Caco-2 (cell line): ENCODE results near the gene SLC27A5. TPM values are rescaled to one million over a fixed set of nuclear protein-coding genes. Genes with fewer than 3 reads are reported as not detected.

Source experiments
- BruUV-seq: library from RNA; stranded (reverse); fragments of 400-500 nt; replicated peaks from 2 replicates; lab custom pipeline; 2021; lab: Mats Ljungman, UMichigan
- CTCF ChIA-PET: fragments of 300-600 bp; sonication (Branson Sonifier 250); formaldehyde crosslinking; loops from one replicate; lab custom pipeline; 2022; ENCODE audit warnings: antibody characterized with exemption; lab: Charles Lee
- POLR2A ChIA-PET: fragments of 300-600 bp; sonication (Branson Sonifier 250); formaldehyde crosslinking; loops from one replicate; lab custom pipeline; 2022; ENCODE audit warnings: antibody characterized with exemption; lab: Charles Lee
- DNase-seq, 2 experiments: peaks; one replicate each; pipeline versions ENCODE4 v3.0.0 to v3.0.0-alpha.2; 2020 to 2022
- H3K27me3 ChIP-seq: replicated peaks from 2 replicates; pipeline ENCODE4 v1.6.0; 2011; ENCODE audit warnings: low read length; ENCODE audit not compliant: control insufficient read depth, insufficient read depth
- H3K36me3 ChIP-seq: 2 replicates; pipeline ENCODE4 v1.5.1; 2011; ENCODE audit warnings: low read length; ENCODE audit not compliant: control insufficient read depth, insufficient read depth
- H3K4me1 ChIP-seq: fragments of 250-450 bp; sonication (Bioruptor Pico); 2 replicates; pipeline ENCODE4 v1.5.1; 2020; ENCODE audit warnings: mild to moderate bottlenecking
- H3K4me3 ChIP-seq: 2 replicates; pipeline ENCODE4 v1.5.1; 2011; ENCODE audit warnings: low read depth, mild to moderate bottlenecking, control low read depth, low read length
- H3K9me3 ChIP-seq: fragments of 250-450 bp; sonication (Bioruptor Pico); 2 replicates; pipeline ENCODE4 v1.5.1; 2020; ENCODE audit warnings: mild to moderate bottlenecking, moderate library complexity
- H3K27ac Mint-ChIP-seq: one replicate; pipeline ENCODE4 v1.8.0; 2022; ENCODE audit warnings: mixed read lengths; ENCODE audit not compliant: unreplicated experiment
- H3K27me3 Mint-ChIP-seq: one replicate; pipeline ENCODE4 v1.8.0; 2022; ENCODE audit warnings: mixed read lengths; ENCODE audit not compliant: insufficient read depth, unreplicated experiment
- H3K36me3 Mint-ChIP-seq: one replicate; pipeline ENCODE4 v1.8.0; 2022; ENCODE audit warnings: mild to moderate bottlenecking, mixed read lengths; ENCODE audit not compliant: insufficient read depth, unreplicated experiment
- H3K4me1 Mint-ChIP-seq: one replicate; pipeline ENCODE4 v1.8.0; 2022; ENCODE audit warnings: low read depth, mixed read lengths; ENCODE audit not compliant: unreplicated experiment
- H3K4me3 Mint-ChIP-seq: one replicate; pipeline ENCODE4 v1.8.0; 2022; ENCODE audit warnings: mild to moderate bottlenecking, moderate library complexity, mixed read lengths; ENCODE audit not compliant: unreplicated experiment
- H3K9me3 Mint-ChIP-seq: one replicate; pipeline ENCODE4 v1.8.0; 2022; ENCODE audit warnings: mixed read lengths; ENCODE audit not compliant: unreplicated experiment
- CTCF ChIP-seq, 2 experiments: fragments of 200-600 bp in 1 of 2; IDR thresholded peaks; 1 replicate in 1 of 2; 2 replicates in 1 of 2; pipeline versions ENCODE4 v1.5.1 to v1.8.0; 2011 to 2022; ENCODE audit warnings: antibody characterized with exemption in 1 of 2, control low read depth in 1 of 2, inconsistent platforms in 1 of 2, low read depth in 1 of 2, low read length in 1 of 2, mild to moderate bottlenecking in 1 of 2, moderate library complexity in 1 of 2; ENCODE audit not compliant: insufficient read depth in 1 of 2, severe bottlenecking in 1 of 2, unreplicated experiment in 1 of 2
- intact Hi-C: fragments of 100-400 bp; cut with micrococcal nuclease; formaldehyde crosslinking; loops from one replicate; pipeline ENCODE4 v1.10.0; 2022; ENCODE audit not compliant: unreplicated experiment
- total RNA-seq: library from RNA; stranded (reverse); gene quantifications from 2 replicates; pipeline ENCODE4 v1.2.3, GENCODE V29; 2022

SLC27A5 gene
- total RNA-seq, 1 experiment from 2014 or later, result 10.3 TPM

- BruUV-seq, result no TSS peak
- DNase-seq, result no peak
- Histone ChIP-seq H3K9me3 (no peaks in the 10 kb centered on the region), H3K27me3 (no peaks in the 10 kb centered on the region), H3K36me3 (peaks cover 3% of the 10 kb centered on the region; the same call in 1 of the 2 replicates), H3K4me1 (peaks cover 13% of the 10 kb centered on the region), H3K4me3 (no peak overlapping the region)
- POLR2A ChIA-PET, result no interaction called here
- intact Hi-C loops, result no loop called here
- Mint-ChIP-seq H3K9me3 (no peaks in the 10 kb centered on the region), H3K27ac (no peak overlapping the region), H3K27me3 (no peaks in the 10 kb centered on the region), H3K4me3 (no peak overlapping the region), H3K4me1 (peaks cover 27% of the 10 kb centered on the region), H3K36me3 (peaks cover 57% of the 10 kb centered on the region)
- CTCF ChIA-PET, result interaction anchor here (0.7 kb wide), 1 partner anchor 23 kb away, joined by 7 read pairs; no protein-coding TSS in a partner anchor
- no peak for TF ChIP-seq CTCF (IDR thresholded peaks at IDR 0.05; ENCODE audit: insufficient read depth in 1 of 2, low read depth in 1 of 2, low read length in 1 of 2, severe bottlenecking in 1 of 2, unreplicated experiment in 1 of 2)
Measured at GRCh38 chr19:58516246-58516836, 4.5 kb upstream of the SLC27A5 start.

GRCh38 chr19:58515259-58515658 is 3.5 kb upstream of the SLC27A5 start:
- TF ChIP-seq CTCF (IDR thresholded peaks at IDR 0.05; ENCODE audit: insufficient read depth in 1 of 2, low read depth in 1 of 2, low read length in 1 of 2, severe bottlenecking in 1 of 2, unreplicated experiment in 1 of 2), result no peak
- Mint-ChIP-seq H3K36me3 (peaks cover 58% of the 10 kb centered on the region), H3K4me3 (peak overlapping the region; percentile 25), H3K4me1 (peaks cover 22% of the 10 kb centered on the region), H3K27ac (no peak overlapping the region), H3K27me3 (no peaks in the 10 kb centered on the region), H3K9me3 (no peaks in the 10 kb centered on the region)
- ChIA-PET POLR2A (no interaction called here), CTCF (interaction anchor here (0.7 kb wide), 1 partner anchor 30 kb away, joined by 7 read pairs; no protein-coding TSS in a partner anchor)
- peaks cover 9% of the 10 kb centered on the region for H3K4me1 ChIP-seq
- no TSS peak for BruUV-seq
- no peak for DNase-seq
- peaks cover 3% of the 10 kb centered on the region; the same call in 1 of the 2 replicates for H3K36me3 ChIP-seq
- no peaks in the 10 kb centered on the region for H3K9me3 ChIP-seq
- H3K27me3 ChIP-seq, result no peaks in the 10 kb centered on the region
- no peak overlapping the region for H3K4me3 ChIP-seq
- intact Hi-C loops, result no loop called here

- peaks cover 59% of the 10 kb centered on the region for H3K36me3 Mint-ChIP-seq
- H3K27me3 ChIP-seq, result no peaks in the 10 kb centered on the region
- ChIA-PET POLR2A (no interaction called here), CTCF (interaction anchor here (0.7 to 1.2 kb wide), 2 partner anchors 29 to 31 kb away, joined by 3 to 7 read pairs; partner anchors contain the start of gene TRIM28)
- H3K9me3 Mint-ChIP-seq, result no peaks in the 10 kb centered on the region
- H3K27ac Mint-ChIP-seq, result no peak overlapping the region
- 0 out of 2 replicates have a peak overlapping the region, but pooled peaks have one; percentile 2 for H3K4me3 ChIP-seq
- H3K4me3 Mint-ChIP-seq, result peak overlapping the region; percentile 50
- intact Hi-C loops, result no loop called here
- no TSS peak for BruUV-seq
- H3K4me1 Mint-ChIP-seq, result peaks cover 20% of the 10 kb centered on the region
- no peak for TF ChIP-seq CTCF (IDR thresholded peaks at IDR 0.05; ENCODE audit: insufficient read depth in 1 of 2, low read depth in 1 of 2, low read length in 1 of 2, severe bottlenecking in 1 of 2, unreplicated experiment in 1 of 2)
- no peaks in the 10 kb centered on the region for H3K27me3 Mint-ChIP-seq
- peaks cover 3% of the 10 kb centered on the region; the same call in 1 of the 2 replicates for H3K36me3 ChIP-seq
- no peak for DNase-seq
- no peaks in the 10 kb centered on the region for H3K9me3 ChIP-seq
- peaks cover 6% of the 10 kb centered on the region for H3K4me1 ChIP-seq
Measured at GRCh38 chr19:58514564-58515022, 2.8 kb upstream of the SLC27A5 start.
